Activated CD8-positive, alpha-beta T cell treated with anti-CD3 and anti-CD28 coated beads, Interleukin-2, amount 10 ng/mL, durations not matched to agents 7 days and 5 days (primary cell): ENCODE measurements around the gene OR4F3. TPM values are rescaled to one million over a fixed set of nuclear protein-coding genes. Genes with fewer than 3 reads are reported as not detected.
"Not testable (repeated sequence)": the region's sequence is repeated elsewhere in the genome, so short reads cannot be mapped to it uniquely, and the experiment has no call there.

ENCODE experiments used
- ATAC-seq: fragments of 150-1000 bp; cut with Tn5 transposase; one replicate; pipeline ENCODE4 v1.10.0; 2021; ENCODE audit warnings: moderate library complexity
- CTCF ChIA-PET: fragments of 350-600 bp; sonication (Branson Sonifier 250); formaldehyde crosslinking; loops from one replicate; lab custom pipeline; 2021; ENCODE audit warnings: antibody characterized with exemption; lab: Charles Lee
- POLR2A ChIA-PET: fragments of 350-600 bp; sonication (Branson Sonifier 250); formaldehyde crosslinking; loops from one replicate; lab custom pipeline; 2021; ENCODE audit warnings: antibody characterized with exemption; lab: Charles Lee
- DNase-seq: peaks from one replicate; pipeline ENCODE4 v3.0.0-alpha.2; 2020
- H3K27ac Mint-ChIP-seq: one replicate; pipeline ENCODE4 v1.8.0; 2021; ENCODE audit warnings: mild to moderate bottlenecking, mixed read lengths
- H3K27me3 Mint-ChIP-seq: one replicate; pipeline ENCODE4 v1.8.0; 2021; ENCODE audit warnings: low read depth, mixed read lengths
- H3K36me3 Mint-ChIP-seq: one replicate; pipeline ENCODE4 v1.8.0; 2021; ENCODE audit warnings: low read depth, mixed read lengths
- H3K4me1 Mint-ChIP-seq: one replicate; pipeline ENCODE4 v1.8.0; 2021; ENCODE audit warnings: low read depth, mixed read lengths
- H3K4me3 Mint-ChIP-seq: one replicate; pipeline ENCODE4 v1.8.0; 2021; ENCODE audit warnings: mild to moderate bottlenecking, mixed read lengths
- H3K9me3 Mint-ChIP-seq: one replicate; pipeline ENCODE4 v1.8.0; 2022; ENCODE audit warnings: mixed read lengths; ENCODE audit not compliant: insufficient read depth
- total RNA-seq, 2 experiments: library from RNA; stranded (reverse); gene quantifications; one replicate each; pipeline ENCODE4 v1.2.3, GENCODE V29; 2021

The OR4F3 gene
- total RNA-seq: not detected

GRCh38 chr5:181366968-181367367, at the start of gene OR4F3:
OR4F3 (plus strand) TSS chr5:181367268.
- H3K9me3 Mint-ChIP-seq, POLR2A ChIA-PET, H3K36me3 Mint-ChIP-seq, CTCF ChIA-PET, DNase-seq, H3K4me1 Mint-ChIP-seq, H3K4me3 Mint-ChIP-seq, ATAC-seq, H3K27ac Mint-ChIP-seq, H3K27me3 Mint-ChIP-seq: not testable (repeated sequence)

Other genes with a start within 250 kb of the OR4F3 start
- gene OR2V1, start 236.1 kb upstream of the OR4F3 start, total RNA-seq: not detected
- not detected for gene OR2V2, start 219.7 kb upstream of the OR4F3 start, total RNA-seq
- gene TRIM7, start 162.1 kb upstream of the OR4F3 start, total RNA-seq: 1 to 10 TPM; 1.1 to 1.5 TPM
- gene TRIM41, start 144.0 kb upstream of the OR4F3 start, total RNA-seq: 10 to 100 TPM; 40.0 to 44.7 TPM
- 1,000 to 10,000 TPM; 1,796 to 1,942 TPM for gene RACK1, start 123.4 kb upstream of the OR4F3 start, total RNA-seq
- 10 to 100 TPM; 22.4 to 23.2 TPM for gene TRIM52, start 106.1 kb upstream of the OR4F3 start, total RNA-seq